Ovary (tissue), 3 donors: ENCODE results near the gene VEPH1.

Source experiments
- EP300 ChIP-seq: sonication (generic); formaldehyde crosslinking; IDR thresholded peaks from one replicate; pipeline ENCODE4 v1.6.1; 2017; ENCODE audit warnings: antibody characterized with exemption
- POLR2A ChIP-seq: fragments of 450-650 bp; IDR thresholded peaks from one replicate; pipeline ENCODE4 v1.6.1; 2017; ENCODE audit warnings: antibody characterized with exemption, mild to moderate bottlenecking, moderate library complexity
- TF ChIP-seq, protein P1 (sequence below), 3 donors: fragments of 450-650 bp in 2 of 3; fragments of 200-600 bp in 1 of 3; IDR thresholded peaks; one replicate each; pipeline versions ENCODE4 v1.5.1 to v1.8.0; 2016 to 2022; ENCODE audit warnings: antibody characterized with exemption in 3 of 3, mild to moderate bottlenecking in 1 of 3
- donor health status: DM: no; HTN: no; CAD: no.

DNA sequence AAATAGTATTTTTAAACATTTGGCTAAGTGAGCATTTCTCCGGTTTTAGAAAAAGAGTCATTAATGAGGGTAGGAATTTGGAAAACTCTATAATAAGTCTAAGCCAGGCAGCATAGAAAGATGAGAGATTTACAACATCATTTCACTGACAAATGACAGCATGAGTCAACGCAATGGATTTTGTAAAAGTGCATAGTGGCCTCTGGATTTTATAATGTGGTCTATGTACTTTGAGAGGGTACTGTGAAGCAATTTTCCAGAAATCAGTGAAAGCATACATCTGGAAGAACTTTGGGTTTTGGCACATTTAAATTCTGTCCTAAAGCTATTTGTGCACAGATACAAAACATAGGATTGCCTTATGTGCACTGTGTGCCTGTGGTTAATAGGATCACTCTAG lies 212.4 kb downstream of the VEPH1 start:
- TF ChIP-seq, protein P1, sequence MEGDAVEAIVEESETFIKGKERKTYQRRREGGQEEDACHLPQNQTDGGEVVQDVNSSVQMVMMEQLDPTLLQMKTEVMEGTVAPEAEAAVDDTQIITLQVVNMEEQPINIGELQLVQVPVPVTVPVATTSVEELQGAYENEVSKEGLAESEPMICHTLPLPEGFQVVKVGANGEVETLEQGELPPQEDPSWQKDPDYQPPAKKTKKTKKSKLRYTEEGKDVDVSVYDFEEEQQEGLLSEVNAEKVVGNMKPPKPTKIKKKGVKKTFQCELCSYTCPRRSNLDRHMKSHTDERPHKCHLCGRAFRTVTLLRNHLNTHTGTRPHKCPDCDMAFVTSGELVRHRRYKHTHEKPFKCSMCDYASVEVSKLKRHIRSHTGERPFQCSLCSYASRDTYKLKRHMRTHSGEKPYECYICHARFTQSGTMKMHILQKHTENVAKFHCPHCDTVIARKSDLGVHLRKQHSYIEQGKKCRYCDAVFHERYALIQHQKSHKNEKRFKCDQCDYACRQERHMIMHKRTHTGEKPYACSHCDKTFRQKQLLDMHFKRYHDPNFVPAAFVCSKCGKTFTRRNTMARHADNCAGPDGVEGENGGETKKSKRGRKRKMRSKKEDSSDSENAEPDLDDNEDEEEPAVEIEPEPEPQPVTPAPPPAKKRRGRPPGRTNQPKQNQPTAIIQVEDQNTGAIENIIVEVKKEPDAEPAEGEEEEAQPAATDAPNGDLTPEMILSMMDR (IDR thresholded peaks at IDR 0.05), result no peak
- TF ChIP-seq EP300 (no peak), POLR2A (no peak)
